ENCODE measurements around the gene CDH5. TPM values are rescaled to one million over a fixed set of nuclear protein-coding genes. Genes with fewer than 3 reads are reported as not detected.

CDH5 gene
- polyA plus RNA-seq, 1 donor (not counting 4 experiments of a cell fraction or from before 2014, with no cell fraction given), result 0.05 TPM

DNA sequence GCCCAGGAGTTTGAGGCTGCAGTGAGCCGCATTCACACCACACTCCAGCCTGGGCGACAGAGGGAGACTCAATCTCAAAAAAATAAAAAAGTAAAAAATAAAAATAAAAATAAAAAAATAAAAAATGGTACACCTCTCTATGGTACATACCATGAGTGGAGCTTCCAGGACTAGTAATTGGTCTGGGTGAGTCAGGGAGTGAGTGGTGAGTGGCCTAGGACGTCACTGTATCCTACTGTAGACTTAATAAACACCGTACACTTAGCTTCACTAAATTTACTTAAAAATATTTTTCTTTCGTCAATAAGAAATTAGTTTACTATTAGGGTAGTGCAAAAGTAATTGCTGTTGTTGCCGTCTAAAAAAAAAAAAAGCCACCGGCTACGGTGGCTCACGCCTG is 9.0 kb downstream of the CDH5 start:
- Histone ChIP-seq H3K9me3 (ENCODE audit: control insufficient read depth, low read depth, low read length) (no peaks in the 10 kb centered on the region), H3K4me2 (ENCODE audit: control insufficient read depth, extremely low read depth, insufficient read depth, low read depth, low read length) (no peak overlapping the region), H3K27ac (ENCODE audit: control insufficient read depth, insufficient read depth, low read length) (no peak overlapping the region), H3K4me1 (ENCODE audit: control insufficient read depth, extremely low read depth, insufficient read depth, low read length) (peaks cover 4% of the 10 kb centered on the region), H3K36me3 (ENCODE audit: control insufficient read depth in 2 of 2, extremely low read depth in 1 of 2, insufficient read depth in 2 of 2, low read length in 2 of 2) (no peaks in the 10 kb centered on the region), H3K9me1 (ENCODE audit: control insufficient read depth, extremely low read depth, insufficient read depth, low read length) (no peaks in the 10 kb centered on the region), H2AFZ (ENCODE audit: control insufficient read depth, low read length) (no peak overlapping the region), H4K20me1 (ENCODE audit: control insufficient read depth, extremely low read depth, insufficient read depth, low read length) (no peaks in the 10 kb centered on the region), H3K9ac (ENCODE audit: control insufficient read depth, extremely low read depth, insufficient read depth, low read length) (no peak overlapping the region), H3K79me2 (ENCODE audit: control insufficient read depth, insufficient read depth, low read length) (no peaks in the 10 kb centered on the region), H3K4me3 (ENCODE audit: control insufficient read depth in 2 of 3, extremely low read depth in 1 of 3, insufficient read depth in 2 of 3, low read depth in 1 of 3, low read length in 3 of 3) (no peak overlapping the region), H3K27me3 (ENCODE audit: control insufficient read depth, extremely low read depth, insufficient read depth, low read length) (no peaks in the 10 kb centered on the region)
- dilution Hi-C loops (cut with MboI; ENCODE audit: extremely low pct_ligation_motif_present, low sequenced_read_pairs), result no loop called here
- FAIRE-seq (no peak), DNase-seq (ENCODE audit: low read depth, low spot score) (no peak)
- no peak for TF ChIP-seq EZH2 (IDR thresholded peaks at IDR 0.05; ENCODE audit: low read length)
- TF ChIP-seq, protein P1, sequence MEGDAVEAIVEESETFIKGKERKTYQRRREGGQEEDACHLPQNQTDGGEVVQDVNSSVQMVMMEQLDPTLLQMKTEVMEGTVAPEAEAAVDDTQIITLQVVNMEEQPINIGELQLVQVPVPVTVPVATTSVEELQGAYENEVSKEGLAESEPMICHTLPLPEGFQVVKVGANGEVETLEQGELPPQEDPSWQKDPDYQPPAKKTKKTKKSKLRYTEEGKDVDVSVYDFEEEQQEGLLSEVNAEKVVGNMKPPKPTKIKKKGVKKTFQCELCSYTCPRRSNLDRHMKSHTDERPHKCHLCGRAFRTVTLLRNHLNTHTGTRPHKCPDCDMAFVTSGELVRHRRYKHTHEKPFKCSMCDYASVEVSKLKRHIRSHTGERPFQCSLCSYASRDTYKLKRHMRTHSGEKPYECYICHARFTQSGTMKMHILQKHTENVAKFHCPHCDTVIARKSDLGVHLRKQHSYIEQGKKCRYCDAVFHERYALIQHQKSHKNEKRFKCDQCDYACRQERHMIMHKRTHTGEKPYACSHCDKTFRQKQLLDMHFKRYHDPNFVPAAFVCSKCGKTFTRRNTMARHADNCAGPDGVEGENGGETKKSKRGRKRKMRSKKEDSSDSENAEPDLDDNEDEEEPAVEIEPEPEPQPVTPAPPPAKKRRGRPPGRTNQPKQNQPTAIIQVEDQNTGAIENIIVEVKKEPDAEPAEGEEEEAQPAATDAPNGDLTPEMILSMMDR (optimal IDR thresholded peaks at IDR 0.05 in 1 of 3, IDR thresholded peaks at IDR 0.05 in 1 of 3, conservative IDR thresholded peaks at IDR 0.05 in 1 of 3; ENCODE audit: extremely low read depth in 1 of 3, insufficient read depth in 2 of 3, low read length in 3 of 3), result no peak

DNA sequence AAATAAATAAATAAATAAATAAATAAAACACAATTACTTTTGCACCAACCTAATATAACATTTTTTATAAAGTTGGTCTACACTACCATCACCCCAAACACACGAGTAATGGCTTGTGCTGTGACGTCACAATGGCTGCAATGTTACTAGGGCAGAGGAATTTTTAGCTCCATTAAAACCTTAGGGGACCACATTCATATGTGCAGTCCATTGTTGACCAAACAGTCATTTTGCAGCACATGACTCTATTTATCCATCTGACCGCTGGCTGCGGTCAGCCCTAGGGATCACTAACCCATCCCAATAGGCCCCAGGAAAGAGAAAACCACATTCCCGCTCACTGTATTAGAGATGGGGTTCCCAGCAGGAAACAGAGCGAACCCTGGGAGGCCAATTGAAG is 9.6 kb downstream of the CDH5 start:
- no peaks in the 10 kb centered on the region for H3K27me3 ChIP-seq (ENCODE audit: control insufficient read depth, extremely low read depth, insufficient read depth, low read length)
- H2AFZ ChIP-seq (ENCODE audit: control insufficient read depth, low read length), result no peak overlapping the region
- H3K4me3 ChIP-seq (ENCODE audit: control insufficient read depth in 2 of 3, extremely low read depth in 1 of 3, insufficient read depth in 2 of 3, low read depth in 1 of 3, low read length in 3 of 3), result no peak overlapping the region
- H3K4me1 ChIP-seq (ENCODE audit: control insufficient read depth, extremely low read depth, insufficient read depth, low read length), result peaks cover 4% of the 10 kb centered on the region
- no peak for FAIRE-seq
- H3K9me1 ChIP-seq (ENCODE audit: control insufficient read depth, extremely low read depth, insufficient read depth, low read length), result no peaks in the 10 kb centered on the region
- dilution Hi-C loops (cut with MboI; ENCODE audit: extremely low pct_ligation_motif_present, low sequenced_read_pairs), result no loop called here
- no peaks in the 10 kb centered on the region for H3K36me3 ChIP-seq (ENCODE audit: control insufficient read depth in 2 of 2, extremely low read depth in 1 of 2, insufficient read depth in 2 of 2, low read length in 2 of 2)
- no peaks in the 10 kb centered on the region for H3K79me2 ChIP-seq (ENCODE audit: control insufficient read depth, insufficient read depth, low read length)
- no peak overlapping the region for H3K9ac ChIP-seq (ENCODE audit: control insufficient read depth, extremely low read depth, insufficient read depth, low read length)
- no peak overlapping the region for H3K4me2 ChIP-seq (ENCODE audit: control insufficient read depth, extremely low read depth, insufficient read depth, low read depth, low read length)
- no peaks in the 10 kb centered on the region for H3K9me3 ChIP-seq (ENCODE audit: control insufficient read depth, low read depth, low read length)
- no peaks in the 10 kb centered on the region for H4K20me1 ChIP-seq (ENCODE audit: control insufficient read depth, extremely low read depth, insufficient read depth, low read length)
- no peak overlapping the region for H3K27ac ChIP-seq (ENCODE audit: control insufficient read depth, insufficient read depth, low read length)
- TF ChIP-seq EZH2 (IDR thresholded peaks at IDR 0.05; ENCODE audit: low read length), result no peak
- TF ChIP-seq, protein P1 (optimal IDR thresholded peaks at IDR 0.05 in 1 of 3, IDR thresholded peaks at IDR 0.05 in 1 of 3, conservative IDR thresholded peaks at IDR 0.05 in 1 of 3; ENCODE audit: extremely low read depth in 1 of 3, insufficient read depth in 2 of 3, low read length in 3 of 3), result no peak
- DNase-seq (ENCODE audit: low read depth, low spot score), result no peak

Measured in keratinocyte (primary cell).